HFF-Myc (cell line): ENCODE data around the gene RETN.

Experiments used
- DNase-seq: peaks from one replicate; pipeline ENCODE4 v3.0.0-alpha.2; 2011; ENCODE audit warnings: low read depth; ENCODE audit errors: extremely low read depth
- H3K4me3 ChIP-seq: replicated peaks from 2 replicates; pipeline ENCODE4 v1.5.1; 2011; ENCODE audit warnings: low read depth, mild to moderate bottlenecking, control low read depth, low read length
- TF ChIP-seq, protein P1 (sequence below): IDR thresholded peaks from 2 replicates; pipeline ENCODE4 v1.5.1; 2012; ENCODE audit warnings: mild to moderate bottlenecking, low read depth, low read length, control low read depth; ENCODE audit errors: missing control alignments

RETN gene

DNA sequence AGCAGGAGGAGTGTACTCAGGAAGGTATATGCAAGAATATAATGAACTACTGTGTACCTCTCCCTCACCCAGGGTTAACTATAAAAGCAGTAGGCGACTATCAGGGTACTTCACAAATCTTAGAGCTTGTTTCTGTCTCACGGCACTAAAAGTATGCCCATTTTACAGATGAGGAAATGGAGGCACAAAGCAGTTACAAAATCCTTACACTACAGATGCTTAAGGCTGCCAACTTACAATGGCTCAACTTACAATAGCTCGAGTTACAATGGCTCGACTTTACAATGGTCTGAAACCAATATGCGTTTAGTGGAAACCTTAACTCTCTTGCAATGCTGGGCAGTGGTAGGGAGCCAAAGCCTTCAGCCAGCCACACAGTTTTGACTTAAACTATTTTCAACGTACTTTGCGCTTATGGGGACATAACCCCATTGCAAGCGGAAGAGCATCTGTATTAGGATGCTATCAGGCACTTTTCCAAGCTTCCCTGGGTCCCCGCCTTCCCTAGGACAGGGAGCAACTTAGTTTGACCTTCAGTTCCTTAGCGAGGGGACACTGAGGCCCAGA lies 29.0 kb downstream of the RETN start:
- TF ChIP-seq, protein P1, sequence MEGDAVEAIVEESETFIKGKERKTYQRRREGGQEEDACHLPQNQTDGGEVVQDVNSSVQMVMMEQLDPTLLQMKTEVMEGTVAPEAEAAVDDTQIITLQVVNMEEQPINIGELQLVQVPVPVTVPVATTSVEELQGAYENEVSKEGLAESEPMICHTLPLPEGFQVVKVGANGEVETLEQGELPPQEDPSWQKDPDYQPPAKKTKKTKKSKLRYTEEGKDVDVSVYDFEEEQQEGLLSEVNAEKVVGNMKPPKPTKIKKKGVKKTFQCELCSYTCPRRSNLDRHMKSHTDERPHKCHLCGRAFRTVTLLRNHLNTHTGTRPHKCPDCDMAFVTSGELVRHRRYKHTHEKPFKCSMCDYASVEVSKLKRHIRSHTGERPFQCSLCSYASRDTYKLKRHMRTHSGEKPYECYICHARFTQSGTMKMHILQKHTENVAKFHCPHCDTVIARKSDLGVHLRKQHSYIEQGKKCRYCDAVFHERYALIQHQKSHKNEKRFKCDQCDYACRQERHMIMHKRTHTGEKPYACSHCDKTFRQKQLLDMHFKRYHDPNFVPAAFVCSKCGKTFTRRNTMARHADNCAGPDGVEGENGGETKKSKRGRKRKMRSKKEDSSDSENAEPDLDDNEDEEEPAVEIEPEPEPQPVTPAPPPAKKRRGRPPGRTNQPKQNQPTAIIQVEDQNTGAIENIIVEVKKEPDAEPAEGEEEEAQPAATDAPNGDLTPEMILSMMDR, result no peak
- DNase-seq, result no peak
- H3K4me3 ChIP-seq, result no peak overlapping the region

DNA sequence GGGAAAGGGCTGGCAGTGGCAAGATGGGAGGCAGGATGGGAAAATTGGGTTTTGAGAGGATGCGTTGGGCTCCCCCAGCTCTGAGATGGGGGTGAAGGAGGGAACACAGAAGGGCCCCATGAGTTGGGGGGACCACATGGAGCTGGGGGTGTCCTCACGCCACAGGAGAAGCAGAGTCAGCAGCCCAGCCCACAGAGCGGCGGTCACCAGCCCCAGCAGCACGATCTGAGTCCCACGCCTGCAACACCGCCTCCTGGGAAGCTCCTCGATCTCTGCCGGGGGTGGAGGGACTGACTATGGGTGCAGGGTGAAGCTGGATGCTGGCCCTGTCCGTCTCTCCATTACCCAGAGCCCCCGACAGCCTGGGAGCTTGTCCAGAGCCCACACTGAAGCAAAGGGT lies 29.7 kb downstream of the RETN start:
- DNase-seq, result no peak
- H3K4me3 ChIP-seq, result no peak overlapping the region
- TF ChIP-seq, protein P1, result no peak

DNA sequence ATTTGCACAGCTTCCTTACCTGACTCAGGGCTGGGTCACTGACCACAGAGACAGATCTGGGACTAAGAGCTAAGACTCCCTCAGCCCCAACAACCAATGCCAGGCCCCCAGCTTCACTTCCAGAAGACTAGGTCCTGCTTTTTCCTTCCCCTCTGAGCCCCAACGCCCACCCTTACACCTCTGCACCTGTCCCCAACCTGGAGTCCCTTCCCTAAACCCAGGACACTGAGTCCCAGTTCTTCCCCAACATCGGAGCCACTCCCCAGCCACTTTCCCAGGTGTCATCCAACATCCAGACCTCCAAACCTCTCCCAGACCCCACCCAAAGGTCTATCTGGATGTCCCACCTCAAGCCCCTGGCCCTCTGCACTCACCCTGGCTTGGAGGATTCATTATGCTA lies 30.2 kb downstream of the RETN start:
- no peak overlapping the region for H3K4me3 ChIP-seq
- TF ChIP-seq, protein P1, result no peak
- DNase-seq, result no peak

DNA sequence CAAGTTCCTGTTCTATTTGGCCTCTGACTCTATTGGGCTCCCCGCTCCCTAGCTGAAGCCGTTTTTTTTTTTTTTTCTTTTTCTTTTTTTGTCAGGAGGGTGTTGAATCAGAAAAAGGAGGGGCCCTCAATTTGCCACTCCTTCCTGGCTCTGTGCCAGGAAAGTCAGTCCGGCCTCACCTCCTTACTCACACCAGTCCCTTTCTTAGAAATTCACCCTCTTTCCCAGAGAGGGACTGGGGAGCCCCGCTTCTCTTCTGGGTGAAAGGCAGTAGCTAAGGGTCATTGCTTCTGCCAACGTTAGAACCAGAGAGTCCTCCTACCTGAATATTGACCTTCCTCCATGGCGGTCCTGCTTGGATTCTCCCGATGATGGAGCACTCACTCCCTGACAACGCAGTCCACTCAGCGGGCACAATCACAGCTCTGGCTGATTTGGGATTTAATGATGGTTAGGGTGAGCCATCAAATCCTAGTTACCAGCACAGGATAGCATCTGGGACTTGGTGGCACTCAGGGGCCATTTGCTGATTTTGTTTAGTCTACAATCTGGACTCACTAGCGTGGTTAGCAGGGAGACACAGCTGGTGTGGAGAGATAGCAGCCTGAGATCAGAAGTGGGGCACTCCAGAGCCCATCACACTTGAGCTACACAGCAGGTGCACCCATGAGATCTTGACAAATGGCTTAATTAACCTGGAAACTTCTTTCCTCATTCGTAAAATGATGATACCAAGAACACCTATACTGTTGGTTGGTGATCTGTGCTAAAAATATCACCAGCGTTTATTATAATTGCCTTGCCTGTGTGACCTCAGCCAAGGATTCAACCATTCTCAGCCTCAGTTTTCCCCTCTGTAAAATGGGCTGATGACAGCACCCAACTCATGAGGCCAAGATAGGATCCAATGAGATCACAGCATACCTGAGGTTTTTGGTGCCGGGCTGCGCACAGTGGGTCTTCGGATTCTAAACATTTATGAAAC lies 30.9 kb downstream of the RETN start:
- H3K4me3 ChIP-seq, result no peak overlapping the region

DNA sequence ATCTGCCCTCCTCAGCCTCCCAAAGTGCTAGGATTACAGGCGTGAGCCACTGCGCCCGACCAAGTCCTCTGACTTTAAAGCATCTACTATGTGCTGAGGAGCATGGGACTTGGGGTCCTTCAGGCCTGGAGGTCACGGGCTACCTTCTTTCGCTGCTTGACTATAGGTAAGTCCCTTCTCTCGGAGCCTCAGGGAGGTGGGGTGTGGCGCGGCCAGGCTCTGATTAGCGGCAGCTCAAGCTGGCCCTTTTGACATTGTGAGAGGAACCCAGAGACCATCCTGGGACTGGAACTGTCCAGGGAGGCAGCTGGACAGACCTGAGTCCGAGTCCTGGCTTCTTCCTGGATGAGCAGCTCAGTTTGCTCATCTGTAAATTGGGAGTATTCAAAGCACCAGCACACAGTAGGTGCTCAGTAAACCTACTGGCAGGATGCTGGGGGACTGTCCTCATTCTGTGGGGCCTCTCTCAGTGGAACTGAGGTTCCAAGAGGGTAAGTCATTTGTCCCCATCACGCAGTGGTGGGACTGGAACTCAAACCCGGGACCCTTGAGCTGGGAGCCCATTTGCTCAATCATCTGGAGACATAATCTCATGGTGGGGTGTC lies 32.3 kb downstream of the RETN start:
- TF ChIP-seq, protein P1, result no peak
- DNase-seq, result no peak
- no peak overlapping the region for H3K4me3 ChIP-seq

More for the DNA sequence above, 30.9 kb downstream of the RETN start:
- TF ChIP-seq, protein P1, result no peak
- DNase-seq, result no peak

DNA sequence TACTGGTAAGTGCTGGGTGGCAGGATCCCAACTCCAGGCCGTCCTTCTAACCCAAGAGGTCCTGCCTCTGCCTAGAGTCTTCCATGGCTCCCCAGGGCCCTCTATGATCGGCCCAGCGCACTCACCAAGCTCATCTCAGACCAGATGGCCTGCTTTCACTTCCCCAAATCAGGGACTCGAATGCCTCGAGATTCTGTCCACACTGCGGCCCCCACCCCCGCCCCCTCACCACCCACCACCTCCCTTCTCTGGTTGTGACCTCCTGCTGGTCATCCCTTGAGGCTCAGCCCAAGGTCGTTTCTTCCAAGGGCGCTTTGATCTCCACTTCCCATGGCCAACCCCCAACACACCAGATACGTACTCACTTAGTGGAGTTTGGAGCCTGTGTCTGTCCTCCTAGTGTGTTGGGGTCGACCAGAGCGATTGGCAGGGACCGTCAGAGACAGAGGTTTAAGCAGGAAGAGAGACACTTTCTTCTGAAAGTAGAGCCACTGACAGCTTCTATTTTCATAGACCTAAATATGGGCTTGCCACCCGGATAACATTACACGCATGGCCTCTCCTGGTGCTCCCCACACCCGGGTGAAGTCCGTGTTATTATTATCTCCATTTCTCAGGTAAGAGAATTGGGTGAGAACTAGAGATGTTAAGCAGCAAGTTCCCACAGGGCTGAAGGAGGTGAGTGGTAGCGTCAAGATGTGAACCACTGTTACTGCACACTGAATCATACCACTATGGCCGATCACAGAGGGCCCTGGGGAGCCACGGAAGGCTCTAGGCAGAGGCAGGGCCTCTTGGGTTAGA lies 33.0 kb downstream of the RETN start, which contains the start of gene FCER2:
TSS of gene FCER2 (minus strand) at position 478 of the 804 bp plus-strand sequence. CDS start 2,371 bp downstream, outside the sequence.
- H3K4me3 ChIP-seq, result no peak within 1 kb of the TSS
- TF ChIP-seq, protein P1, result no peak
- no peak for DNase-seq
